ENCODE measurements around the gene MTMR6.

GRCh38 chr13:25241007-25241406, 46.3 kb downstream of the MTMR6 start:
- TF ChIP-seq, protein P1, sequence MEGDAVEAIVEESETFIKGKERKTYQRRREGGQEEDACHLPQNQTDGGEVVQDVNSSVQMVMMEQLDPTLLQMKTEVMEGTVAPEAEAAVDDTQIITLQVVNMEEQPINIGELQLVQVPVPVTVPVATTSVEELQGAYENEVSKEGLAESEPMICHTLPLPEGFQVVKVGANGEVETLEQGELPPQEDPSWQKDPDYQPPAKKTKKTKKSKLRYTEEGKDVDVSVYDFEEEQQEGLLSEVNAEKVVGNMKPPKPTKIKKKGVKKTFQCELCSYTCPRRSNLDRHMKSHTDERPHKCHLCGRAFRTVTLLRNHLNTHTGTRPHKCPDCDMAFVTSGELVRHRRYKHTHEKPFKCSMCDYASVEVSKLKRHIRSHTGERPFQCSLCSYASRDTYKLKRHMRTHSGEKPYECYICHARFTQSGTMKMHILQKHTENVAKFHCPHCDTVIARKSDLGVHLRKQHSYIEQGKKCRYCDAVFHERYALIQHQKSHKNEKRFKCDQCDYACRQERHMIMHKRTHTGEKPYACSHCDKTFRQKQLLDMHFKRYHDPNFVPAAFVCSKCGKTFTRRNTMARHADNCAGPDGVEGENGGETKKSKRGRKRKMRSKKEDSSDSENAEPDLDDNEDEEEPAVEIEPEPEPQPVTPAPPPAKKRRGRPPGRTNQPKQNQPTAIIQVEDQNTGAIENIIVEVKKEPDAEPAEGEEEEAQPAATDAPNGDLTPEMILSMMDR (IDR thresholded peaks at IDR 0.05; ENCODE audit: low read depth, low read length) = no peak
- TF ChIP-seq POLR2A (IDR thresholded peaks at IDR 0.05; ENCODE audit: extremely low read depth, insufficient read length) (no peak), MAX (IDR thresholded peaks at IDR 0.05; ENCODE audit: low read depth, low read length) (no peak)
